Activated T-cell treated with anti-CD3 and anti-CD28 coated beads, Interleukin-2, amount 50 U/mL, for 1 hour (primary cell): ENCODE data around the gene KLK2.

ENCODE experiments used
- DNase-seq: peaks from one replicate; pipeline ENCODE4 v3.0.0-alpha.2; 2020

Gene KLK2

DNA sequence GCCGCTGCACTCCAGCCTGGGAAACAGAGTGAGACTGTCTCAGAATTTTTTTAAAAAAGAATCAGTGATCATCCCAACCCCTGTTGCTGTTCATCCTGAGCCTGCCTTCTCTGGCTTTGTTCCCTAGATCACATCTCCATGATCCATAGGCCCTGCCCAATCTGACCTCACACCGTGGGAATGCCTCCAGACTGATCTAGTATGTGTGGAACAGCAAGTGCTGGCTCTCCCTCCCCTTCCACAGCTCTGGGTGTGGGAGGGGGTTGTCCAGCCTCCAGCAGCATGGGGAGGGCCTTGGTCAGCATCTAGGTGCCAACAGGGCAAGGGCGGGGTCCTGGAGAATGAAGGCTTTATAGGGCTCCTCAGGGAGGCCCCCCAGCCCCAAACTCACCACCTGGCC, at the start of gene KLK2:
TSS of gene KLK2 (plus strand) at position 384 of the 400 bp plus-strand sequence. CDS start 35 bp downstream, outside the sequence.
- no peak for DNase-seq

DNA sequence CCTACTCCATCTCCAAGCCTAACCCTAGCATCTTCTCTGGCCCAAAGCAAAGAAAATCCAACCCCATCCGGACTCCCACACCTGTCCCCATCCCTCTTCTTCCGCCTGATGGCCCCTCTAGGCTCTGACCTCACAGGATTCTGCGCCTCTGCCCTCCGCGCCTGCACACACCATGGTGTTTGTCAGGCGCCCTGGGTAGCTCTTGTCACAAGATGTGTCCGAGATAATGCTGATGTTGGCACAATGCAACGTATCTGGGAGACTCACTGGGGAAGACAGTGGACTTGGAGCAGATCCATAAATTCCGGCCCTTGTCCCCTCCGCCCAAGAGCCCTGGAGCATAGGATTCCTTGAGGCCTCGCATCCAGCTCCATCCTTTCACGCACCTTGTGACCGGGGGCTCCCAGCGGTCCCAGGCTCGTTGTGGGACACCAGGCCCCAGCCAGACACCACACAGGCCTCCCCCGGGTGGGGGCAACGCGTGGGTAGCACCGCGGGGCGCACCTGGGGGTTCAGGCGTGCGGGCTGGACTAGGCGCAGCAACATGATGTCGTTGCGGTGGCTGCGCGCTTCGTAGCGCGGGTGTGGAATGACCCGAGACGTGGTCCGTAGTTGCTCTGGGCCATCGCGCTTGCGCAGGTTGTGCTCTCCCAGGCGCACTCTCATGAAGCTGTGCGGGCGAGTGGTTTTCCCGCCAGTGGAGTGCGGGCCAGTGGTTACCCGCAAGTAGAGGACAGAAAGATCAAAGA, 46.6 kb upstream of the KLK2 start:
- DNase-seq, result no peak

DNA sequence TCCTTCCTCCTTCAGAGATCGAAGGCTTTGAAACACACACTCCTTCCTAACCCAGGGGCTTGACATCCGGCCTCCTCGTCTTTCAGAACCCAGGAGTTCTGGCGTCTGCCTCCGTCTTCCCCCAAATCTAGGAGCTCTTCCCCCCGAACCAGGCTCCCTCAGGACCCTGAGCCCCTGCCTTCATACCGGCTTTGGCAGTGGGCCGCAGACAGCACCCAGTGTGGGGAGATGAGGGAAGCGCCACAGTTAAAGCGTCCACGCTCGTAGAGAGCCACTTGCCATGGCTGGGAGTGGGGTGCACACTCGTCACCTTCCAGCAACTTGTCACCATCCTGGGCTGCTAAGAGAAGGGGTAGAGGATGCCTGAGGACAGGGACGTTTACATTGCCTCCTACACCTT, 45.8 kb upstream of the KLK2 start:
- no peak for DNase-seq

DNA sequence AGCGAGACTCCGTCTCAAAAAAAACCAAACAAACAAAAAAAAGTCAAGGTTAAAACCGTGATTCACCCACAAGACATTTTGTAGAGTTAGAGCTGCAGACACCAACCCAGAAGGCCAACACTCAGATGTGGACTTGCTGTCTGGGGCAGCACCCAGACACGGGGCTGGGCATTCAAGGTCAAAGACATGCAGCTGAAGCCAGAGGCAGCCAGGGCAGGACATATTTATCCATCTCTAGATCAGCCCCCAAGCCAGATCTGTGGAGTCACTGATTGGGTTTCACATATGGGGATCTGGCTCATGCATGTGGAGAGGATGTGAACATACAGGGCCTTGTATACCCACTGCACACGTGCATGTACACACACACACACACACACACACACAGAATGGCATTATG, 43.4 kb upstream of the KLK2 start:
- DNase-seq, result no peak

DNA sequence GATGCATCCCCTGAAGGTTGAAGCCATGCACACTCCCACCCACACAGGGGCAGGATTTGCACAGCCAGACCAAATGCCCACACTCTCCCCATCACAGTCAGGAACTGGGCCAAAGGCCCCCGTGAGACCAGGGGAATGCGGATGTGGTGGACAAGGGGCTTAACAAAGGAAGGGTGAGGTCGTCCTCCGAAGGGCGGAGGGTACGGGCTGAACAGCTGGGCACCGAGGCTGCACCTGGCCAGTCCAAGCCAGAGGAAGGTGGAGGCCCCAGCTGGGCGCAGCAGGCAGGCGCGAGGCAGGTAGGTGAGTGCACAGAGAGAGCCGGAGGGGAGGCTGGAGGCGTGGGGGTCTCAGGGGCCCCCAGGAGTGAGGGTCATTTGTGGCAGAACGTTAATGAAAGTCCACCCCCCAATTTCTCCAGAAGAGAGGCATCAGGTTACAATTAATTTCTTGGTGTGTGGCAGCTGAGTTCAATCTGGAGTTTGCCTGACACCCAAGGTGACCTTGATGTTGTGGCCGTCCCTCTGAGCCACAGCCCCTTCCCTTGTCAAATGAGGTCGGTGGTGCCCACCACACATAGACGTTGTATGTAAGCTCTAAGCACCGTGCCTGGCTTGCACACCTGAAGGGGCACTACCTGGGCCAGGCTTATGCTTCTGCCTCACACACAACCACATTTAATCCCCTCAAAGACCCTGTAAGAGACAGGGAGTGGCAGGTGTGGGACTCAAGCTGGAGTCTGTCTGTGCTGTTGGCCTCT, 42.8 kb upstream of the KLK2 start:
- DNase-seq, result no peak

DNA sequence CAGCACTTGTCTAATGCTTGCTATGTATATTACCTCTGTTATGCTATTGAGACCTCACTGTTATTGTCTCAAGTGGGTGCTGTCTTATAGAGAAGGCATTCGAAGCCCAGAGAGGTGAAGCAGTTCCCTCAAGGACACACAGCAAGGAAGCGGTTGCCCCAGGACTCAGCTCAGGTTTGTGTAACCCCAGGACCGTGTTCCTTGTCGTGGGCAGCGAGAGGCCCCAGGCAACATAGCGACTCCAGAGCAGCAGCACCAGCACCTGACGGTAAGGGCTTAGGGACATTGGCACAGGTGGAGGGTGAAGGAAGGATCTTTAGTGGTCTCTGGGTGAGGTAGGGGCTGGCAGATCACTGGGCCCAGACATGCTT, 42.2 kb upstream of the KLK2 start:
- DNase-seq, result no peak

DNA sequence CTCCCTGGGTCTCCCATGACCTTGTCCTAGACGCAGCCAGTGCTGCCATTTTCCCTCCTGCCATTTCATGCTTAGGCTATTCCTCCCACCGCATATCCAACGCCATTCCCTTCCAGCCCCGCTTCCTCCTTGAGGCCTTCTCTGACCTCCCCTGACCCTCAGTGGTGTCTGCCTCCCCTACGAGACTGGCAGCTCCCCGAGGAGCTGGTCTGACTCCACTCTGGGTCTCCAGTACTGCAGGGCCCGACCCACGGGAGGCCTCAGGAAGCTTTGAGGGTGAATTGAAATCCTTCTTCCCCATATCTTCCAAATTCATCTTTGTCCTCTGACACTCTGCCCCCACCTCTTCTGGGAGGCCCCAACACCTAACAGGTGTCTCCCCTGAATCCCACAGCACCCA, 40.6 kb upstream of the KLK2 start:
- no peak for DNase-seq

DNA sequence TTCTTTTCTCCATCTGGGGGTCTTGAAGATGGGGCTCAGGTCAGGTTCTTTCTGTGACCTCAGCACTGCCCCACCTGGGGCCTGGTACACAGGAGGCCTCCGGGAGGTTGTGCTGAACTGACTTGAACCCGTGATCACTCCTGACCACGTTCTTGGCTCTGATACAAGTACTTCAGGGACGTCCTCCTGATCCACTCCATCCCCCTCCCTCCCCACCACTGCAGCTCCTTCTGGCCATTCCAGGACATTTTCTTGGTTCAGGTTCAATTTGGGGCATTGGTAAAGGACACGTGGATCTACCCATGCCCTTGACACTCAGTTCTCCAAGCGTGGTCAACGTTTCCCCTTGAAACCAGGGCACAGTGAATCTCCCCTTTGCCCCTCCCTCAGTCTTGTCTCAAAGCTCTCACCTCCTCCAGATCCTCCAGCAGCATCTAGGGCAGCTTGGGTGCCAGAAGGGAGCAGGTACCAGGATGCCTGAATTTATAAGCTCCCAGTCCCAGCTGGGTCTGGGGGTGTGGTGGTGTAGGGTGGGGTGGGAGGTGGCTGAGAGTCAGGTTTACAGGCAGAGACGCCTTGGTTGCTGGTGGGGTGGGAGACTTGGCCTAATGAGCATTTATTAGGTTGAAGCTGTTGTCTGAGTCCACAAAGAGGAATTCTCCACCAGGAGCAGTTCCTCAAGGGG, 40.0 kb upstream of the KLK2 start, which contains the start of gene KLK15:
TSS of gene KLK15 (minus strand) at position 458 of the 685 bp plus-strand sequence. CDS start 2,082 bp downstream, outside the sequence.
- no peak for DNase-seq

DNA sequence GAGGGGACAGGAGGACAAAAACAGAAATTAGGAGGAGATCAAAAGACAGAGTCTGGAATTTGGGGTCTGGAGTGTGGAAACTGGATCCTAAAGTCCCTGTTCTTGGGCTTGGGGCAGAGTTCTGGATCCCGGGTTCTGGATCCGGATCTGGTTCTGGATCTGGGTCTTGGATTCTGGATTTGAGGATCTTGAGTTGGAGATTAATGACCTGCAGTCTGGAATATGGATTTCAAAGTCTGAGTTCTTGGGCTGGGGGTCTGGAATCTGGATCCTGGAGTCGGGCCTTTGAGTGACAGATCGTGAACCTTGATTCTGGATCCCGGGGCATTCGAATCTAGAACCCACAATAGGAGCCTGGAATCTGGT, 39.5 kb upstream of the KLK2 start:
- no peak for DNase-seq

DNA sequence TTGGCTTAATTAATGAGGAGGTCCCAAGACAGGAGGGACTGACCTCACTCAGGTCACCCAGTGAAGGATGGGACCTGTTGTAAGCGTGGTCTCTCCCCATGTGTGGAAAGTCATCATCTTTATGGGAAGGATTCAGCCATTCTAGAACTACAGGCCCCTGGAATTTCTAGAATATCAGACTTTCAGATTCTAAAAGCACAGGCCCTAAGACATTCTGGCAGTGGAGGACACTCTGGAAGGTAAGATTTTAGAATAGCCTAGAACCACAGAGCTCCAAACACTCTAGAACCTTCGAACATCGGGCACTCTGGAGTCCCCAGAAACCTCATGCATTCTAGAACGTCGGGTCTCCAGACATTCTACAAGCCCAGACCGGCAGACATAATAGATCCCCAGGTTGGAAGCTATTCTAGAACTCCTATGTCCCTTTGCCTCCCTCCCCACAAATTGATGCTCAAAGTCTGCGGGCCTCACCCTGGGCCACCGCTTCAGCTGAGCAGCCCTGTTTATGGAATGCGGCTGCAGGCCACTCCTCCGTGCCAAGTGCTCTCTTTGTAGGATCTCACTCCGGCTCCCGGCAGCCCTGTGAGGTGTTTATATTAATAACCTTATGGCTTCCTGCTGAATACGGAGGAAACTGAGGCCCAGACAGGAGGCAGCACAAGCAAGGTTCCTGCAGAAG, 38.0 kb upstream of the KLK2 start:
- no peak for DNase-seq

DNA sequence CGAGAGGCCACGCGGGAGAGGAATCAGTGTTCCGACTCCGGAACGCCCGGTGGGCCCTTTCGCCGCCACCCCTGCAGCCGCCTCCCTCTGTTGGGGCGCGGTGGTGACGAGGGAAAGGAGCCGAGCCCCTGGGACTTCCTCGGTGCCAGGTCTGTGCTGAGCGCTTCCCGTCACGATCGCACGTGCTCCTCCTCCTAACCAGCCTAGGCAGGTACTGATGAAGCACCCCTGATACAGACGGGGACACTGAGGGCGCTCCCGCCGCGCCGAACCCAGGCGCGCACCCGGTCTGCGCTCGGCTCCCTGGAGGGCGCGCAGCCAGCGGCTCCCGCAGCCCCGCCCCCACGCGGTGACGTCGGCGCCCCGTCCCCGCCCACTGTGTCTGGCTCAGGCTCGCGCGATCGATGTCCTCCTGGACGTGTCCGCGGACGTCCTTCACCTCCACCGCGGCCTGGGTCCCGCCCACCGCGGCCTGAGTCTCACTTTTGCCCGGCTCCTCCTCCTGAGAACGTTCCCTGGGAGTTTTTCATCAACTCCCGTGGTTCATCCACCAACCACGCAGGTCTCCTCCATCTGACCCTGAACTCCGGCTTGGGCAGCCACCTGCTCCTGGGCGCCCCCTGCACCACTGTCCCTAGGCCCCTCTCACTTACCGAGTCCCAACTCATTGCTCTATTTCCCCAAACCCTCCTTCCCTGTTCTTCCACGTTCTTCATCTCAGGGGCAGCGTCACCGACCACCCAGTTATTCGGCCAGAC, 37.3 kb upstream of the KLK2 start:
- DNase-seq, result peak; percentile 71

DNA sequence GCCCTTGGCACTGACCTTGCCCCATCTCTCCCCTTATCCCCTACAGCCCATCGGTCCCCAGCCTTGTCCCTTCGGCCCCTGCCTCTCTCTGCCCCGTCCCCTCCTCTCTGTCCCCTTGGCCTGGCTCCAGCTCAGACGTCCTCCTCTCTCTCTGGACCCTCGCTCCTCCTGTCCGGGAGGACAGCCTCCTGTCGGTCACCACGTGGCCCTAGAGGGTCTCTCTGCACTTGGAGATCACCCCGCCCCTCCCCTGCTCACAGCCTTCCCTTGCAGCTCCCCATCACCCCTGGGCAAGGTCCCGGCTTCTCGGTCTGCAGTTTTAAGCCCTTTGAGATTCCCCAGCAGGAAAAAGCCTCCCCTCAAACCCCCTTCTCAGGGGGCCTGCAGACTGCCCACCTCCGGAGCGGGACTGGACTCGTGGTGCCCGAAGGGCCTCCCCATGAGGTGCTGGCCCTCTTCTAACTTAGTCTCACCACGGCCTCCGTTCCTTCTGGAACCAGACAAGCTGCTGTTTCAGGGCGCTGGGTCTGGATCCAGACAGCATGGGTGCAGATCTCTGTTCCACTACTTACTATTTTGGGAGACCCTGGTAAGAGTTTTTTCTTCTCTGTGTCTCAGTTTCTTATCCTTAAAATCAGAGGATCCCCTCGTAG, 36.6 kb upstream of the KLK2 start:
- DNase-seq, result no peak

DNA sequence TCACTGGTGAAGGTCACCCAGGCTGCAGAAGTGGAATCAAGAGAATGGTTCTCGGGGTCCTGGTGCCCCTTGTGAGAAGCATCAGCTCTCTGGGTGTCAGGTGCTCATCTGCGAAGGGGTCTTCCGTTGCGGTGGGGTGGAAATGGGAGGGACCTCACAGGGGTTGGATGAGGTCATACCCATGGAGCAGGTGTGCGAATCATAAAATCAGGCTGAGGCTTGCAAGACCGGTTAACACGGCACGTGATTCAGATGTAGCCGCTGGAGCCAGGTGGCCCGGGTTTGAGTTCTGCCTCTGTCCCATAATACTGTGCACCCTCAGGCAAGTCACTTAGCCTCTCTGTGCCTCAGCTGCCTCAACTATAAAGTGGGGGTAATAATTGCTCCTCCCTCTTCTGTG, 35.9 kb upstream of the KLK2 start:
- no peak for DNase-seq

DNA sequence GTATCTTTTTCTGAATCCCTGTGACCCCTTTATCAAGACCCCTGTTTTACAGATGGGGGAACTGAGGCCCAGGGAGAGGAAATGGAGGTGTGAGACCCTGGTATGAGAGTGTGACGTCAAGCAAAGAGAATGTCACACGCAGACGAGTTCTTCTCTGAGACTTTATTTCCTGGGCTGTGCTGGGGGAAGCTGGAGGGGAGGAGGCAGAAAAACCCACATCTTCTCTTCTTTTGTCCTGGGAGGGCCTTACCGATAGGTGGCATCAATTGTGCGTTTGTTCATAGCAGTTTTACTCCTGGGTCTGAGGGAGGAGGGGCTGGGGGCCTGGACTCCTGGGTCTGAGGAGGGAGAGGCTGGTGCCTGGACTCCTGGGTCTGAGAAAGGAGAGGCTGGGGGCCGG, 35.0 kb upstream of the KLK2 start:
- DNase-seq, result no peak

DNA sequence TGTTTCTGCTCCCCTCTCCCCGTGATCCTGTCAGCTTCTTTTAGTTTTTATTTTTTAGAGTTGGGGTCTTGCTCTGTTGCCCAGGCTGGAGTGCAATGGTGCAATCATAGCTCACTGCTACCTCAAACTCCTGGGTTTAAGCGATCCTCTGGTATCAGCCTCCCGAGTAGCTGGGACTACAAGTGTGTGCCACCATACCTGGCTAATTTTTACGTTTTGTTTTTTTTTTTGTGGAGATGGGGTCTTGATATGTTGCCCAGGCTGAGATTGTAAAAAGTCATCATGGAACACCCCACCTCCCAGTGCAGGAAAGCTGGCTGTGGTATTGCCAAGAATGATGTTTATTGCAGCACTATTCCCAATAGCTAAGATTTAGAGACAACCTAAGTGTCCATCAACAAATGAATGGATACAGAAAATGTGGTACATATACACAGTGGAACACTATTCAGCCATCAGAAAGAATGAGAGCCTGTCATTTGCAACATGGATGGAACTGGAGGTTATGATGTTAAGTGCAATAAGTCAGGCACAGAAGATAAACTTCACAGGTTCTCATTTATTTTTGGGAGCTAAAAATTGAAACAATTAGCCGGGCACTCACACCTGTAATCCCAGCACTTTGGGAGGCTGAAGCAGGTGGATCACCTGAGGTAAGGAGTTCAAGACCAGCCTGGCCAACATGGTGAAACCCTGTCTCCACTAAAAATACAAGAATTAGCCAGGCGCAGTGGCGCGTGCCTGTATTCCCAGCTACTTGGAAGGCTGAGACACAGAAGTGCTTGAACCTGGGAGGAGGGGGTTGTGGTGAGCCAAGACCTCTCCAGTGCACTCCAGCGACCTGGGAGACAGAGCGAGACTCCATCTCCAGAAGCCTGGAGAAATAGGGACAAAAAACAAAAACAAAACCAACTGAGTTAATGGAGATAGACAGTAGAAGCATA, 33.3 kb upstream of the KLK2 start:
- DNase-seq, result no peak

DNA sequence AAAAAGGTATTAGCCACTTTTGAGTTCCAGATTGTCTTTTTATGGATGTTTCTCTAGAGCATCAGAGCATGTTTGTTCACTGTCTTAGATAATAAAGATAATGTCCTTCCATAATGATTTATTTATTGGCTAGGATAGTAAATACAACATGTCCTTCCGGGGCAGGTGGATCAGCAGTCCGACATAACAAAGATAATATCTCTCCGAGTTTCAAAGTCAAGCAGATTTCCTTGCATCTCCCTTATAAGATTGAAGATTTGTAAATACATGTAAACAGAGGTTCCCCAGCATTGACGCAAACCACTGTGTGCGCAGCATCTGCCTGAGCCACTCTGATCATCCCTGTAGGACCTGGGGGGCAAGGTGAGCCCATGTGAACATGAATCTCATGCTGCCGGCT, 31.1 kb upstream of the KLK2 start:
- no peak for DNase-seq

DNA sequence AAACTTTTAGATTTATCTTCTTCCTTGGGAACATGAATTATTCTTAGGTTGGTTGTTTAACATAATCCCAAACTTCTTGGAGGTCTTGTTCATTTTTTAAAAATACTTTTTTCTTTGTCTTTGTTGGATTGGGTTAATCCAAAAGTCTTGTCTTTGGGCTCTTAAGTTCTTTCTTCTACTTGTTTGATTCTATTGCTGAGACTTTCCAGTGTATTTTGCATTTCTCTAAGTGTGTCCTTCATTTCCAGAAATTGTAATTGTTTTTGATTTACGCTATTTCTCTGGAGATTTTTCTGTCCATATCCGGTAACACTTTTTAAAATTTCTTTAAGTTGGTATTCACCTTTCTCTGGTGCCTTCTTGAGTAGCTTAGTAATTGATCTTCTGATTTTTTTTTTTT, 30.0 kb upstream of the KLK2 start:
- no peak for DNase-seq

DNA sequence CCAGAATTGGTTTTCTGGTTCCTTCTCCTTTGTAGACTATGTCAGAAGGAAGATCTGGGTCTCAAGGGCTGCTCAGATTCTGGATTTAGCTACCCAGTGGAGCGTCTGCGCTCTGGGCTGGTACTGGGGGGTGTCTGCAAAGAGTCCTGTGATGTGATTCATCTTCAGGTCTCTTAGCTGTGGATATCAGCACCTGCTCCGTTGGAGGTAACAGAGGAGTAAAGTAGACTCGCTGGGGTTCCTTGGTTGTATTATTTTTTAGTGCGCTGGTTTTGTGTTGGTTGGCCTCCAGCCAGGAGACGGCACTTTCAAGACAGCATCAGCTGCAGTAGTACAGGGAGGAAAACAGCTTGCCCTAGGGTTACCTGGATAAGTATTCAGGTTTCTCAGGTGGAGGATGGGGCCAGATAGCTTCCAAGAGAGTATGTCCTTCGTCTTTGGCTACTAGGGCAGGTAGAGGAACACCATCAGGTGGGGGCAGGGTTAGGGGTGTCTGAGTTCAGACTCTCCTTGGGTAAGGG, 29.5 kb upstream of the KLK2 start:
- DNase-seq, result no peak

DNA sequence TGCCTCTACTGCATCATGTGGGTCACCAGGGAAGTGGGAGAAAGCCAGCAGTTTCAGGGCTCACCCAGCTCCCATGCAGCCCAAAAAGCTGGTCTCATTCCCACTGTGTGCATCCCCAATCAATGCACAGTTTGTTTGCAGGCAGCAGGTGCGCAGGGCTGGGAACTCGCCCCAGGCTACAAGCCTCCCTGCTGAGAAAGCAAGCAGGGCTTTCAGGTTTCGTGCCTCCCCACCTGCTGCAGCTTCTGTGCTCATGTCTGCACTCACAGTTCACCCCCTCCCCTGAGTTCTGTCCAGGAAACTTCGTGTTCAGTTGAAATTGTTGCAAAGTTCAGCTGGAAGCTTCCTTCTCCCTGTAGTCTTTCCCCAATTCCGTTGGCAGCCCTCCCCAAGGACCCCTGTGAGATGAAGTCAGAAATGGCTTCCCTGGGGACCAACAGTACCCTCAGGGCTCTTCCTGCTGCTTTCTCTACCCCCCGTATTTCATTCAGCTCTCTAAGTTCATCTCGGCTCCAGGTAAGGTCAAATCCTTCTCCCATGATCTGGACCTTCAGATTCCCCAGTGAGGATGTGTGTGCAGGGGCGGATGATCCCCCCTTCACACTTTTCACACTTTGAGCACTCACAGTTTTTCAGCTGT, 28.8 kb upstream of the KLK2 start:
- no peak for DNase-seq

DNA sequence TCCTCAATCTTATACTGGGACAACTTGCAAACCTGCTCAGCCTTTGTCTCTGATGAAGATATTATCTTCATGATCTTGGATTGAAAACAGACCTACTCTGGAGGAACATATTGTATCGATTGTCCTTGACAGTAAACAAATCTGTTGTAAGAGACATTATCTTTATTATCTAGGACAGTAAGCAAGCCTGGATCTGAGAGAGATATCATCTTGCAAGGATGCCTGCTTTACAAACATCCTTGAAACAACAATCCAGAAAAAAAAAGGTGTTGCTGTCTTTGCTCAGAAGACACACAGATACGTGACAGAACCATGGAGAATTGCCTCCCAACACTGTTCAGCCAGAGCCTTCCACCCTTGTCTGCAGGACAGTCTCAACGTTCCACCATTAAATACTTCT, 22.5 kb upstream of the KLK2 start:
- no peak for DNase-seq
